Endothelial cell of umbilical vein (primary cell): Measurements from ENCODE around the gene OR10X1. TPM values are rescaled to one million over a fixed set of nuclear protein-coding genes. Genes with fewer than 3 reads are reported as not detected.

Experiments used
- BruUV-seq: library from RNA; stranded (reverse); fragments of 400-500 nt; replicated peaks from 2 replicates; lab custom pipeline; 2021; lab: Mats Ljungman, UMichigan
- CTCF ChIA-PET: fragments of 300-600, 350-600 bp; sonication (Branson Sonifier 250); formaldehyde crosslinking; loops from one replicate; lab custom pipeline; 2021; ENCODE audit warnings: antibody characterized with exemption, inconsistent platforms; lab: Charles Lee
- POLR2A ChIA-PET: fragments of 300-600, 350-600 bp; sonication (Branson Sonifier 250); formaldehyde crosslinking; loops from one replicate; lab custom pipeline; 2021; ENCODE audit warnings: antibody characterized with exemption, inconsistent platforms; lab: Charles Lee
- DNase-seq: peaks from one replicate; pipeline ENCODE4 v3.0.0-alpha.2; 2011; ENCODE audit warnings: low read depth, low spot score
- FAIRE-seq: peaks from 2 replicates; lab custom pipeline; 2011; peaks lifted over from hg19 to GRCh38; lab: Jason Lieb, UNC
- H2AFZ ChIP-seq: 2 replicates; pipeline ENCODE4 v1.6.0; 2012; ENCODE audit warnings: low read depth, low read length, control low read depth, inconsistent platforms
- H3K27ac ChIP-seq: 2 replicates; pipeline ENCODE4 v1.5.1; 2011; ENCODE audit warnings: low read depth, mild to moderate bottlenecking, control low read depth, low read length, moderate library complexity; ENCODE audit not compliant: insufficient read depth
- H3K27me3 ChIP-seq, 2 experiments: 2 replicates each; pipeline versions ENCODE4 v1.6.0 to v1.6.1; 2011; ENCODE audit warnings: low read length in 2 of 2, mixed read lengths in 1 of 2; ENCODE audit not compliant: control insufficient read depth in 2 of 2, insufficient read depth in 2 of 2
- H3K36me3 ChIP-seq, 2 experiments: 2 replicates in 1 of 2; 3 replicates in 1 of 2; pipeline ENCODE4 v1.5.1; 2011; ENCODE audit warnings: low read length in 2 of 2, mild to moderate bottlenecking in 1 of 2, moderate library complexity in 1 of 2; ENCODE audit not compliant: control insufficient read depth in 2 of 2, insufficient read depth in 2 of 2; ENCODE audit errors: extremely low read depth in 1 of 2
- H3K4me1 ChIP-seq: 3 replicates; pipeline ENCODE4 v1.5.1; 2011; ENCODE audit warnings: mild to moderate bottlenecking, low read length; ENCODE audit not compliant: control insufficient read depth, insufficient read depth; ENCODE audit errors: extremely low read depth
- H3K4me2 ChIP-seq: 2 replicates; pipeline ENCODE4 v1.6.1; 2011; ENCODE audit warnings: low read length, control low read depth, mixed read lengths; ENCODE audit not compliant: insufficient read depth
- H3K4me3 ChIP-seq, 3 experiments: fragments of 200-600 bp in 1 of 3; sonication (generic), shearing (Covaris generic) in 1 of 3; replicated peaks in 1 of 3; 2 replicates each; pipeline ENCODE4 v1.5.1; 2011 to 2016; ENCODE audit warnings: control low read depth in 3 of 3, low read length in 3 of 3, mild to moderate bottlenecking in 2 of 3, inconsistent platforms in 1 of 3, low read depth in 1 of 3, moderate library complexity in 1 of 3; ENCODE audit not compliant: insufficient read depth in 1 of 3
- H3K79me2 ChIP-seq: 2 replicates; pipeline ENCODE4 v1.6.0; 2012; ENCODE audit warnings: low read length, inconsistent platforms; ENCODE audit not compliant: control insufficient read depth, insufficient read depth
- H3K9ac ChIP-seq: replicated peaks from 2 replicates; pipeline ENCODE3; 2011; ENCODE audit warnings: low read length, control low read depth; ENCODE audit not compliant: insufficient read depth; ENCODE audit errors: extremely low read depth
- H3K9me1 ChIP-seq: replicated peaks from 3 replicates; pipeline ENCODE4 v1.6.0; 2011; ENCODE audit warnings: mild to moderate bottlenecking, low read length; ENCODE audit not compliant: control insufficient read depth, insufficient read depth; ENCODE audit errors: extremely low read depth
- H3K9me3 ChIP-seq: replicated peaks from 2 replicates; pipeline ENCODE4 v1.5.1; 2012; ENCODE audit warnings: low read length, inconsistent platforms; ENCODE audit not compliant: control insufficient read depth, insufficient read depth
- H4K20me1 ChIP-seq: replicated peaks from 2 replicates; pipeline ENCODE3; 2011; ENCODE audit warnings: mild to moderate bottlenecking, low read length; ENCODE audit not compliant: control insufficient read depth, insufficient read depth; ENCODE audit errors: extremely low read depth
- CTCF ChIP-seq, 2 donors: IDR thresholded peaks; 1 replicate in 1 of 2; 2 replicates in 1 of 2; pipeline ENCODE4 v1.5.1; 2011; ENCODE audit warnings: low read length in 2 of 2, mild to moderate bottlenecking in 2 of 2, moderate library complexity in 2 of 2, control low read depth in 1 of 2, inconsistent platforms in 1 of 2, low read depth in 1 of 2; ENCODE audit not compliant: insufficient read depth in 1 of 2; ENCODE audit errors: extremely low read depth in 1 of 2
- EZH2 ChIP-seq: IDR thresholded peaks from 2 replicates; pipeline ENCODE4 v1.6.1; 2012; ENCODE audit warnings: borderline replicate concordance, low read depth, mild to moderate bottlenecking, moderate library complexity, low read length, inconsistent platforms; ENCODE audit not compliant: severe bottlenecking
- FOS ChIP-seq: IDR thresholded peaks from 2 replicates; pipeline ENCODE4 v1.6.1; 2011; ENCODE audit warnings: mild to moderate bottlenecking, low read length, moderate library complexity, borderline replicate concordance; ENCODE audit not compliant: insufficient read depth
- GATA2 ChIP-seq: IDR thresholded peaks from 2 replicates; pipeline ENCODE4 v1.7.0; 2011; ENCODE audit warnings: low read depth, mild to moderate bottlenecking, moderate library complexity, mixed read lengths, low read length; ENCODE audit not compliant: insufficient read length, insufficient read depth
- JUN ChIP-seq: IDR thresholded peaks from 2 replicates; pipeline ENCODE4 v1.6.1; 2011; ENCODE audit warnings: borderline replicate concordance, low read depth; ENCODE audit not compliant: insufficient read length, insufficient read depth
- MYC ChIP-seq: IDR thresholded peaks from one replicate; pipeline ENCODE4 v1.6.1; 2011; ENCODE audit warnings: mild to moderate bottlenecking, low read depth, low read length
- POLR2A ChIP-seq: IDR thresholded peaks from 2 replicates; pipeline ENCODE4 v1.6.1; 2012; ENCODE audit warnings: low read depth, mild to moderate bottlenecking, control low read depth, low read length
- POLR2AphosphoS5 ChIP-seq: IDR thresholded peaks from 2 replicates; pipeline ENCODE4 v1.6.1; 2012; ENCODE audit warnings: low read depth, mild to moderate bottlenecking, control low read depth, low read length, moderate library complexity; ENCODE audit not compliant: insufficient read depth
- dilution Hi-C: fragments of 300-500 bp; cut with MboI; formaldehyde crosslinking; loops from one replicate; pipeline ENCODE4 v1.15.0; 2019; ENCODE audit warnings: low sequenced_read_pairs; ENCODE audit not compliant: extremely low pct_ligation_motif_present
- intact Hi-C: fragments of 100-400 bp; cut with micrococcal nuclease; formaldehyde crosslinking; loops from one replicate; pipeline ENCODE4 v1.10.0; 2022
- polyA plus RNA-seq, 4 experiments: library from polyadenylated mRNA; depleted of rRNA in 3 of 4; stranded (reverse) in 3 of 4; unstranded in 1 of 4; fragments of >200 nt; gene quantifications; 2 replicates each; pipeline versions ENCODE4 v1.2.1 to v1.2.3, GENCODE V29; 2011 to 2012; ENCODE audit warnings: missing spikeins in 1 of 4
- total RNA-seq: library from RNA; stranded (reverse); gene quantifications from 2 replicates; pipeline ENCODE4 v1.2.3, GENCODE V29; 2021
- TF ChIP-seq, protein P1 (sequence below): IDR thresholded peaks from 2 replicates; pipeline ENCODE4 v1.6.1; 2011; ENCODE audit not compliant: insufficient read depth, insufficient read length

OR10X1 gene
- total and polyA plus RNA-seq, 2 donors (not counting 3 experiments of a cell fraction or from before 2014, with no cell fraction given), result not detected

GRCh38 chr1:158564608-158565007 is 15.1 kb downstream of the OR10X1 start:
- H3K79me2 ChIP-seq, result no peaks in the 10 kb centered on the region
- H3K9me1 ChIP-seq, result no peaks in the 10 kb centered on the region
- no peak for TF ChIP-seq EZH2
- TF ChIP-seq GATA2, result no peak
- TF ChIP-seq, protein P1, sequence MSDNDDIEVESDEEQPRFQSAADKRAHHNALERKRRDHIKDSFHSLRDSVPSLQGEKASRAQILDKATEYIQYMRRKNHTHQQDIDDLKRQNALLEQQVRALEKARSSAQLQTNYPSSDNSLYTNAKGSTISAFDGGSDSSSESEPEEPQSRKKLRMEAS, result no peak
- TF ChIP-seq MYC, result no peak
- no peak for TF ChIP-seq JUN
- TF ChIP-seq POLR2A, result no peak
- no peak for TF ChIP-seq FOS
- TF ChIP-seq POLR2AphosphoS5, result no peak
- TF ChIP-seq CTCF (IDR thresholded peaks at IDR 0.05; ENCODE audit: extremely low read depth in 1 of 2, insufficient read depth in 1 of 2, low read depth in 1 of 2, low read length in 2 of 2), result no peak
- no peak overlapping the region for H3K4me2 ChIP-seq
- no peak overlapping the region for H3K4me3 ChIP-seq
- ChIA-PET POLR2A (no interaction called here), CTCF (no interaction called here)
- intact Hi-C loops (no loop called here), dilution Hi-C loops (no loop called here)
- DNase-seq, result no peak
- no peak for FAIRE-seq
- no peak overlapping the region for H3K27ac ChIP-seq
- H3K9ac ChIP-seq, result no peak overlapping the region
- H3K9me3 ChIP-seq, result no peaks in the 10 kb centered on the region
- H3K4me1 ChIP-seq, result no peaks in the 10 kb centered on the region
- no TSS peak for BruUV-seq
- H3K36me3 ChIP-seq, result no peaks in the 10 kb centered on the region
- H4K20me1 ChIP-seq, result no peaks in the 10 kb centered on the region
- no peak overlapping the region for H2AFZ ChIP-seq
- H3K27me3 ChIP-seq, result no peaks in the 10 kb centered on the region
